NAMALWA (cell line): ENCODE measurements around the gene TRIM56.
"Not testable (repeated sequence)": the region's sequence is repeated elsewhere in the genome, so short reads cannot be mapped to it uniquely, and the experiment has no call there.

Experiments used
- DNase-seq: peaks from one replicate; pipeline ENCODE4 v3.0.0-alpha.2; 2015; ENCODE audit warnings: low spot score

TRIM56 gene

GRCh38 chr7:101132626-101133600 lies 47.6 kb downstream of the TRIM56 start:
- DNase-seq, result not testable (repeated sequence)

DNA sequence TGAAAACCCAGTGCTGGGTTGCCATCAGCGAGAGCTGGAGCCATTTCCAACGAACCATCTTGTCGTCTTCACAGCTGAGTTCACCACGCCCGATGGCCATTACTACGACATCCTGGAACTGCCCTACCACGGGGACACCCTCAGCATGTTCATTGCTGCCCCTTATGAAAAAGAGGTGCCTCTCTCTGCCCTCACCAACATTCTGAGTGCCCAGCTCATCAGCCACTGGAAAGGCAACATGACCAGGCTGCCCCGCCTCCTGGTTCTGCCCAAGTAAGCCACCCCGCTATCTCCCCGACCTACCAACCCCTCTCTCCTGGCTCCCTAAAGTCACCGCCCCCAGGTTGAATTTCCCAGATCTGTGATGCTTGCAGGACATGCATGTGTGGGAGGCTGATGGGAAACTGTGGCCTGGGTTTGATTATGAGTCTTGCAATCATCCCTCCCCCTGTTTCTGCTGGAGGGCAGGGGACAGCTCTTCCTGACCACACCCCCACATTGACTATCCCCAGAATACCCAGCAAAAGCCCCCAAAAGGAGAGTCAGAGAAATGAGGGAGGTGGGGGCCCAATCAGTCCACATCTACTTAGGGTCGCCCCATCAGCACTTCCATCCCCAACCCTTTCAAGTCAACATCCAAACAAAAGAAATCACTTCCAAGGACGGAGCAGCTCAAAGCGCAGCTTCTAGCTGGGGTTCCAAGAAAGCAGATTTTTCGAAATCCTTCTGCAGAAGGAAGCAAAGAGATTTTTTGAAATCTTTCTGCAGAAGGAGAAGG lies 48.5 kb downstream of the TRIM56 start:
- DNase-seq, result no peak

GRCh38 chr7:101134399-101134980 lies 49.2 kb downstream of the TRIM56 start:
- DNase-seq, result no peak

DNA sequence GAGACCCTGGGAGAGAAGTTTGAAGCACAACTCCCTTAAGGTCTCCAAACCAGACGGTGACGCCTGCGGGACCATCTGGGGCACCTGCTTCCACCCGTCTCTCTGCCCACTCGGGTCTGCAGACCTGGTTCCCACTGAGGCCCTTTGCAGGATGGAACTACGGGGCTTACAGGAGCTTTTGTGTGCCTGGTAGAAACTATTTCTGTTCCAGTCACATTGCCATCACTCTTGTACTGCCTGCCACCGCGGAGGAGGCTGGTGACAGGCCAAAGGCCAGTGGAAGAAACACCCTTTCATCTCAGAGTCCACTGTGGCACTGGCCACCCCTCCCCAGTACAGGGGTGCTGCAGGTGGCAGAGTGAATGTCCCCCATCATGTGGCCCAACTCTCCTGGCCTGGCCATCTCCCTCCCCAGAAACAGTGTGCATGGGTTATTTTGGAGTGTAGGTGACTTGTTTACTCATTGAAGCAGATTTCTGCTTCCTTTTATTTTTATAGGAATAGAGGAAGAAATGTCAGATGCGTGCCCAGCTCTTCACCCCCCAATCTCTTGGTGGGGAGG lies 52.5 kb downstream of the TRIM56 start:
- DNase-seq, result no peak

- peak; percentile 94 for DNase-seq
Observed at GRCh38 chr7:101138213-101138870, 53.1 kb downstream of the TRIM56 start.

- no peak for DNase-seq
Observed at GRCh38 chr7:101140339-101140699, 55.0 kb downstream of the TRIM56 start.

- no peak for DNase-seq
Observed at GRCh38 chr7:101140746-101141382, 55.6 kb downstream of the TRIM56 start.
